HEK293 (cell line): ENCODE data around the gene ZBTB20.

Experiments
- CTCF ChIA-PET: fragments of 350-600 bp; formaldehyde crosslinking; extraction: SDS; loops from one replicate; lab custom pipeline; 2021; ENCODE audit warnings: antibody characterized with exemption; lab: Yijun Ruan, JAX
- POLR2A ChIA-PET: fragments of 300-600 bp; formaldehyde crosslinking; extraction: SDS; loops from one replicate; lab custom pipeline; 2020; ENCODE audit warnings: antibody characterized with exemption, inconsistent platforms; lab: Yijun Ruan, JAX
- H3K27ac ChIP-seq: fragments of 200-500 bp; sonication (Bioruptor generic); 2 replicates; pipeline ENCODE4 v1.5.1; 2014; ENCODE audit warnings: low read depth, low read length, control low read depth, inconsistent platforms; ENCODE audit errors: extremely low read depth
- H3K36me3 ChIP-seq, 2 experiments: fragments of 200-500 bp in 1 of 2; sonication (Bioruptor generic) in 1 of 2; 1 replicate in 1 of 2; 2 replicates in 1 of 2; pipeline ENCODE4 v1.5.1; 2014 to 2017; ENCODE audit warnings: inconsistent platforms in 2 of 2, low read length in 2 of 2; ENCODE audit not compliant: control insufficient read depth in 2 of 2, insufficient read depth in 1 of 2
- H3K4me1 ChIP-seq: fragments of 200-500 bp; sonication (Bioruptor generic); 2 replicates; pipeline ENCODE4 v1.5.1; 2014; ENCODE audit warnings: mild to moderate bottlenecking, low read length, inconsistent platforms; ENCODE audit not compliant: control insufficient read depth, insufficient read depth
- H3K4me3 ChIP-seq: 2 replicates; pipeline ENCODE4 v1.5.1; 2011; ENCODE audit warnings: low read depth, mild to moderate bottlenecking, control low read depth, low read length, moderate library complexity
- H3K9me3 ChIP-seq: fragments of 200-500 bp; sonication (Bioruptor generic); 2 replicates; pipeline ENCODE4 v1.5.1; 2014; ENCODE audit warnings: low read depth, low read length, inconsistent platforms; ENCODE audit not compliant: control insufficient read depth, insufficient read depth
- MEIS1 ChIP-seq: sonication (generic); formaldehyde crosslinking; IDR thresholded peaks from 2 replicates; pipeline ENCODE4 v1.8.1; 2022; ENCODE audit warnings: missing genetic modification reagents, mild to moderate bottlenecking, borderline replicate concordance
- PRDM1 ChIP-seq: fragments of 450-650 bp; formaldehyde crosslinking; IDR thresholded peaks from 2 replicates; pipeline ENCODE4; 2016; ENCODE audit warnings: missing biosample characterization, missing genetic modification characterization
- PRDM4 ChIP-seq: fragments of 450-650 bp; formaldehyde crosslinking; IDR thresholded peaks from 2 replicates; pipeline ENCODE4 v1.5.1; 2017; ENCODE audit warnings: missing biosample characterization, missing genetic modification characterization
- SETDB1 ChIP-seq: IDR thresholded peaks from one replicate; pipeline ENCODE4 v1.6.1; 2017; ENCODE audit warnings: mild to moderate bottlenecking, low read length, moderate library complexity, mixed read lengths; ENCODE audit not compliant: insufficient read length
- ZBTB11 ChIP-seq: fragments of 450-650 bp; formaldehyde crosslinking; conservative IDR thresholded peaks from 2 replicates; pipeline ENCODE4 v1.5.1; 2016; ENCODE audit warnings: low read depth, missing biosample characterization, missing genetic modification characterization
- ZBTB6 ChIP-seq: fragments of 450-650 bp; formaldehyde crosslinking; IDR thresholded peaks from 2 replicates; pipeline ENCODE4 v1.5.1; 2017; ENCODE audit warnings: missing biosample characterization, missing genetic modification characterization
- ZBTB7A ChIP-seq: fragments of 450-650 bp; formaldehyde crosslinking; IDR thresholded peaks from 2 replicates; pipeline ENCODE4 v1.5.1; 2016; ENCODE audit warnings: low read depth, missing biosample characterization, missing genetic modification characterization
- ZBTB8A ChIP-seq: fragments of 450-650 bp; formaldehyde crosslinking; IDR thresholded peaks from 2 replicates; pipeline ENCODE4 v1.5.1; 2016; ENCODE audit warnings: missing biosample characterization, missing genetic modification characterization
- ZEB2 ChIP-seq: fragments of 450-650 bp; formaldehyde crosslinking; IDR thresholded peaks from 2 replicates; pipeline ENCODE4 v1.5.1; 2016; ENCODE audit warnings: missing biosample characterization, missing genetic modification characterization
- ZNF146 ChIP-seq: fragments of 450-650 bp; formaldehyde crosslinking; IDR thresholded peaks from 2 replicates; pipeline ENCODE4 v1.5.1; 2016; ENCODE audit warnings: missing biosample characterization, missing genetic modification characterization
- ZNF155 ChIP-seq: fragments of 450-650 bp; formaldehyde crosslinking; IDR thresholded peaks from 2 replicates; pipeline ENCODE4 v1.5.1; 2016; ENCODE audit warnings: missing biosample characterization, missing genetic modification characterization
- ZNF169 ChIP-seq: fragments of 450-650 bp; formaldehyde crosslinking; IDR thresholded peaks from 2 replicates; pipeline ENCODE4 v1.5.1; 2016; ENCODE audit warnings: missing biosample characterization, missing genetic modification characterization
- ZNF2 ChIP-seq: fragments of 450-650 bp; formaldehyde crosslinking; IDR thresholded peaks from 2 replicates; pipeline ENCODE4 v1.5.1; 2016; ENCODE audit warnings: missing biosample characterization, missing genetic modification characterization
- ZNF350 ChIP-seq: fragments of 450-650 bp; formaldehyde crosslinking; IDR thresholded peaks from 2 replicates; pipeline ENCODE4 v1.5.0; 2017; ENCODE audit warnings: missing biosample characterization, mild to moderate bottlenecking, missing genetic modification characterization
- ZNF37A ChIP-seq: fragments of 450-650 bp; IDR thresholded peaks from 2 replicates; pipeline ENCODE4 v1.5.1; 2018; ENCODE audit warnings: missing biosample characterization, missing genetic modification characterization
- ZNF404 ChIP-seq: fragments of 450-650 bp; formaldehyde crosslinking; IDR thresholded peaks from 2 replicates; pipeline ENCODE4 v1.5.1; 2017; ENCODE audit warnings: missing biosample characterization, missing genetic modification characterization
- ZNF433 ChIP-seq: fragments of 450-650 bp; formaldehyde crosslinking; IDR thresholded peaks from 2 replicates; pipeline ENCODE4 v1.5.1; 2016; ENCODE audit warnings: missing biosample characterization, missing genetic modification characterization, low read depth
- ZNF501 ChIP-seq: fragments of 450-650 bp; formaldehyde crosslinking; IDR thresholded peaks from 2 replicates; pipeline ENCODE4 v1.5.1; 2016; ENCODE audit warnings: missing biosample characterization, missing genetic modification characterization
- ZNF529 ChIP-seq: fragments of 450-650 bp; formaldehyde crosslinking; IDR thresholded peaks from 2 replicates; pipeline ENCODE4 v1.5.1; 2017; ENCODE audit warnings: missing genetic modification characterization, missing biosample characterization; ENCODE audit not compliant: insufficient replicate concordance
- ZNF544 ChIP-seq: fragments of 450-650 bp; formaldehyde crosslinking; IDR thresholded peaks from 2 replicates; pipeline ENCODE4 v1.5.0; 2017; ENCODE audit warnings: missing biosample characterization, missing genetic modification characterization
- ZNF549 ChIP-seq: fragments of 450-650 bp; IDR thresholded peaks from 2 replicates; pipeline ENCODE4 v1.5.1; 2018; ENCODE audit warnings: missing biosample characterization, missing genetic modification characterization, mild to moderate bottlenecking, inconsistent platforms, moderate library complexity
- ZNF571 ChIP-seq: fragments of 450-650 bp; formaldehyde crosslinking; IDR thresholded peaks from 2 replicates; pipeline ENCODE4 v1.5.0; 2017; ENCODE audit warnings: missing biosample characterization, missing genetic modification characterization
- ZNF600 ChIP-seq: fragments of 450-650 bp; formaldehyde crosslinking; IDR thresholded peaks from 2 replicates; pipeline ENCODE4 v1.5.1; 2016; ENCODE audit warnings: missing biosample characterization, missing genetic modification characterization
- ZNF610 ChIP-seq: fragments of 450-650 bp; formaldehyde crosslinking; IDR thresholded peaks from 2 replicates; pipeline ENCODE4 v1.5.1; 2016; ENCODE audit warnings: missing biosample characterization, missing genetic modification characterization, borderline replicate concordance
- ZNF791 ChIP-seq: fragments of 450-650 bp; formaldehyde crosslinking; IDR thresholded peaks from 2 replicates; pipeline ENCODE4 v1.5.1; 2016; ENCODE audit warnings: missing biosample characterization, missing genetic modification characterization
- ZNF843 ChIP-seq: fragments of 450-650 bp; formaldehyde crosslinking; IDR thresholded peaks from 2 replicates; pipeline ENCODE4 v1.5.1; 2016; ENCODE audit warnings: missing biosample characterization, missing genetic modification characterization
- ZSCAN30 ChIP-seq: fragments of 450-650 bp; IDR thresholded peaks from 2 replicates; pipeline ENCODE4 v1.5.1; 2018; ENCODE audit warnings: missing biosample characterization, mild to moderate bottlenecking, missing genetic modification characterization, moderate library complexity
- ZSCAN4 ChIP-seq: fragments of 450-650 bp; formaldehyde crosslinking; IDR thresholded peaks from 2 replicates; pipeline ENCODE4 v1.5.1; 2017; ENCODE audit warnings: missing biosample characterization, missing genetic modification characterization

ZBTB20 gene

GRCh38 chr3:114730397-114730796, 416.7 kb downstream of the ZBTB20 start:
- CTCF ChIA-PET, result no interaction called here
- TF ChIP-seq ZNF155 (no peak), ZBTB7A (tag by site-specific recombination) (no peak), ZNF404 (tag by site-specific recombination) (no peak), ZBTB8A (no peak), PRDM4 (tag by site-specific recombination) (no peak), MEIS1 (CRISPR knock-in tag) (no peak), ZNF571 (tag by site-specific recombination) (no peak), ZNF549 (no peak), PRDM1 (tag by site-specific recombination) (no peak), ZNF600 (tag by site-specific recombination) (no peak), ZNF350 (tag by site-specific recombination) (no peak), ZNF37A (tag by site-specific recombination) (no peak), ZNF544 (tag by site-specific recombination) (no peak), ZNF169 (tag by site-specific recombination) (no peak), ZEB2 (tag by site-specific recombination) (no peak)
- no peak overlapping the region for H3K4me3 ChIP-seq
- H3K4me1 ChIP-seq, result no peaks in the 10 kb centered on the region
- H3K36me3 ChIP-seq, result no peaks in the 10 kb centered on the region
- no peaks in the 10 kb centered on the region for H3K9me3 ChIP-seq
- POLR2A ChIA-PET, result no interaction called here
- H3K27ac ChIP-seq, result no peak overlapping the region

GRCh38 chr3:114727373-114727772, 419.7 kb downstream of the ZBTB20 start:
- no peak overlapping the region for H3K27ac ChIP-seq
- ChIA-PET CTCF (no interaction called here), POLR2A (no interaction called here)
- no peaks in the 10 kb centered on the region for H3K9me3 ChIP-seq
- H3K4me3 ChIP-seq, result no peak overlapping the region
- H3K36me3 ChIP-seq, result no peaks in the 10 kb centered on the region
- H3K4me1 ChIP-seq, result no peaks in the 10 kb centered on the region
- TF ChIP-seq SETDB1 (no peak), ZNF791 (tag by site-specific recombination) (no peak), ZNF146 (no peak), MEIS1 (CRISPR knock-in tag) (no peak), ZNF37A (tag by site-specific recombination) (no peak), ZNF433 (tag by site-specific recombination) (no peak), ZNF2 (no peak), ZNF501 (tag by site-specific recombination) (no peak), ZSCAN30 (tag by site-specific recombination) (no peak), ZNF610 (tag by site-specific recombination) (no peak), ZBTB11 (no peak), ZNF843 (tag by site-specific recombination) (no peak), ZNF529 (no peak), ZSCAN4 (tag by site-specific recombination) (no peak), ZBTB6 (tag by site-specific recombination) (no peak)
